SKM-1 (cell line): ENCODE results near the gene TBCK.
"Not testable (repeated sequence)": the region's sequence is repeated elsewhere in the genome, so short reads cannot be mapped to it uniquely, and the experiment has no call there.

ENCODE experiments used
- DNase-seq: peaks from one replicate; lab custom pipeline; 2025; ENCODE audit not compliant: unreplicated experiment; lab: John Stamatoyannopoulos, UW

The TBCK gene

GRCh38 chr4:106321814-106322213, 5.8 kb upstream of the TBCK start:
- DNase-seq, result not testable (repeated sequence)

- not testable (repeated sequence) for DNase-seq
Measured at GRCh38 chr4:106321168-106321567, 5.2 kb upstream of the TBCK start.

GRCh38 chr4:106320235-106320634, 4.2 kb upstream of the TBCK start:
- no peak for DNase-seq

- no peak for DNase-seq
Measured at GRCh38 chr4:106318511-106318910, 2.5 kb upstream of the TBCK start.

GRCh38 chr4:106317815-106318214, 1.8 kb upstream of the TBCK start:
- no peak for DNase-seq

- no peak for DNase-seq
Measured at GRCh38 chr4:106316773-106317409, 882 bp upstream of the TBCK start.

GRCh38 chr4:106315476-106315967, 487 bp downstream of the TBCK start:
- no peak for DNase-seq

- no peak for DNase-seq
Measured at GRCh38 chr4:106314960-106315359, 1.0 kb downstream of the TBCK start.

- no peak for DNase-seq
Measured at GRCh38 chr4:106312997-106313522, 2.9 kb downstream of the TBCK start.

- DNase-seq, result no peak
Measured at GRCh38 chr4:106312377-106312776, 3.6 kb downstream of the TBCK start.

GRCh38 chr4:106306561-106306960, 9.4 kb downstream of the TBCK start:
- no peak for DNase-seq

- DNase-seq, result no peak
Measured at GRCh38 chr4:106305435-106306055, 10.5 kb downstream of the TBCK start.

GRCh38 chr4:106304632-106305031, 11.4 kb downstream of the TBCK start:
- no peak for DNase-seq

GRCh38 chr4:106303548-106304281, 12.3 kb downstream of the TBCK start:
- no peak for DNase-seq

GRCh38 chr4:106302062-106302438, 14.0 kb downstream of the TBCK start:
- DNase-seq, result no peak

- DNase-seq, result no peak
Measured at GRCh38 chr4:106301393-106302061, 14.5 kb downstream of the TBCK start.

- no peak for DNase-seq
Measured at GRCh38 chr4:106299977-106300376, 16.0 kb downstream of the TBCK start.

GRCh38 chr4:106297245-106298035, 18.6 kb downstream of the TBCK start:
- DNase-seq, result no peak

GRCh38 chr4:106294062-106294461, 21.9 kb downstream of the TBCK start:
- no peak for DNase-seq

- no peak for DNase-seq
Measured at GRCh38 chr4:106291678-106292077, 24.3 kb downstream of the TBCK start.

- DNase-seq, result no peak
Measured at GRCh38 chr4:106289737-106290136, 26.3 kb downstream of the TBCK start.
